Bone marrow (tissue), 2 donors: ENCODE measurements around the gene HSH2D.

Source experiments
- DNase-seq, 2 donors: peaks; one replicate each; lab custom pipeline; 2025; lab: John Stamatoyannopoulos, UW

Gene HSH2D

DNA sequence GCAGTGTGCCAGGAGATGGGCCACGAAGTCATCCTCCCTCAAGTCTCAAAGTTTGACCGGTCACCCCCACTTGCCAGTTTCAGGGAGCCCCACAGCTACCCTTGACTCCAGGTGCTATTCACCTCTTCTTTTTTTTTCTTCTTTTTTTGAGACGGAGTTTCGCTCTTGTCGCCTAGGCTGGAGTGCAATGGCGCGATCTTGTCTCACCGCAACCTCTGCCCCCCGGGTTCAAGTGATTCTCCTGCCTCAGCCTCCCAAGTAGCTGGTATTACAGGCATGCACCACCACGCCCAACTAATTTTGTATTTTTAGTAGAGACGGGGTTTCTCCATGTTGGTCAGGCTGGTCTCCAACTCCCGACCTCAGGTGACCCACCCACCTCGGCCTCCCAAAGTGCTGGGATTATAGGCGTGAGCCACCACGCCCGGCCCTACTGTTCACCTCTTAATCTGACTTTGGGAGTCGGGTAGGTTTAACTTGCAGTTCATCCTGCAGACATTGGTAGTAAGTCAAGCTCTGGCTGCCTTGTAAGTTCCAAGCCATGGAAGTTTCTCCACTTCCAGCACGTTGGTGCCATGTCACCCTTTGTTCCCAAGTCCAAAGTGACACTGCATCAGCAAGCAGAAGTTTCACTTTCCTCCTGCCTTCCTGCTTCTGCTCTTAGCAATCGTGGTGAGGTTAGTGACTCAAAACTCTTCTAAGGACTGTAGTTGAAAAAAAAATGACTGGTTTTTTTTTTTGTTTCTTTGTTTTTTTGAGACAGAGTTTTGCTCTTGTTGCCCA, 24.2 kb upstream of the HSH2D start:
- DNase-seq = peak in 1 of 2 donors; percentile 65

DNA sequence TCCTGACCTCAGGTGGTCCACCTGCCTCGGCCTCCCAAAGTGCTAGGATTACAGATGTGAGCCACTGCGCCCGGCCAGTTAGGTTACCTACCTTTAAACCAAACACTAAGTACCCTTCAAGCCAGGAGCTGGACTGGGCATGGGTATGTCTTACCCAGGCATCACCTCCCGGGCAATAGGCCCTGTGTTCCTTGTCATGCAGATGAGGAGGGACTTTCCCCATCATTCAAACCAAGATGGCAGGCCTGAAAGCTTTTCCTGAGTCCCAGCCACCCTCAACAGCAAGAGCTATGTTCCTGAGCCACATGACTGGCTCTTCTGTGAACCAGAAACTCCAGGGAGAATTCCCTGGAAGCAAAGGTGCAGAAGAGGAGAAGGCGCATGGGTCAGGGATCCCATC, 22.3 kb upstream of the HSH2D start:
- no peak for DNase-seq

DNA sequence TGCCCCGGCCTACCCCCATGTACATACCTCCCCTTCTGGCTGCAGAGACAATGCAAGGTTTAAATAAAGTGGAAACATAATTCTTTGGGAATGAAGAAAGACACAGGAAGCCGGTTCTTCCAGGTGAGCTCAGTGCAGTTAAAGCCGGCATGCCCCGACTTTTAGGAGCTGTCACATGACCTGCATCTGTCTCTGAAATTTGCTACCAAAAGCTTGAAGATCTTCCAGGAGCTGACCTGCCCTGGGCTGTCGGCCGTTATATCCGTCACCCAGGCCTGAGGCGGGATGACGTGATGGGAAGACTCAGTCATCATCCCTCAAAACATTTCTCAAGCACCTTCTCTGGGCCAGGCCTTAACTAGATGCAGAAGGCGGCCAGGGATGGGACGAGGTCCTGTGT, 21.5 kb upstream of the HSH2D start:
- no peak for DNase-seq

DNA sequence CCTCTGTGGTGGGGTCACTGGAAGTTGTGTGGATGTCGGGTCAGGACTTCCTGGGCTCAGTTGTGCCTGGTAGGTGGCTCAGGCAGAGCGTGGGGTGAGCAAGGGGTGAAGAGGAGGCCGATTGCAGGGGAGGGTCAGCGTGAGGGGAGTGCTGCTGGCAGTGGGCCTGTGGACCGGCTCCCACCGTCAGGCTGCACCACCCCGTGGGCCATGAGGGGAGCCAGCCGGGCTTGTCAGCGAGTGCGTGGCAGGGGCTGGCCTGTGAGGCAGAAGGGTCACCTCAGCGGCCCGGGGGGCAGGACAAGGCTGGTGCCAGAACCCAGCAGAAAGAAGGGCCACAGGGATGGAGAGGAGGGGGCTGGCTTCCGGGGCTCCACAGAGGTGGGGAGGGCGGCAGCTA, 18.5 kb upstream of the HSH2D start:
- no peak for DNase-seq

DNA sequence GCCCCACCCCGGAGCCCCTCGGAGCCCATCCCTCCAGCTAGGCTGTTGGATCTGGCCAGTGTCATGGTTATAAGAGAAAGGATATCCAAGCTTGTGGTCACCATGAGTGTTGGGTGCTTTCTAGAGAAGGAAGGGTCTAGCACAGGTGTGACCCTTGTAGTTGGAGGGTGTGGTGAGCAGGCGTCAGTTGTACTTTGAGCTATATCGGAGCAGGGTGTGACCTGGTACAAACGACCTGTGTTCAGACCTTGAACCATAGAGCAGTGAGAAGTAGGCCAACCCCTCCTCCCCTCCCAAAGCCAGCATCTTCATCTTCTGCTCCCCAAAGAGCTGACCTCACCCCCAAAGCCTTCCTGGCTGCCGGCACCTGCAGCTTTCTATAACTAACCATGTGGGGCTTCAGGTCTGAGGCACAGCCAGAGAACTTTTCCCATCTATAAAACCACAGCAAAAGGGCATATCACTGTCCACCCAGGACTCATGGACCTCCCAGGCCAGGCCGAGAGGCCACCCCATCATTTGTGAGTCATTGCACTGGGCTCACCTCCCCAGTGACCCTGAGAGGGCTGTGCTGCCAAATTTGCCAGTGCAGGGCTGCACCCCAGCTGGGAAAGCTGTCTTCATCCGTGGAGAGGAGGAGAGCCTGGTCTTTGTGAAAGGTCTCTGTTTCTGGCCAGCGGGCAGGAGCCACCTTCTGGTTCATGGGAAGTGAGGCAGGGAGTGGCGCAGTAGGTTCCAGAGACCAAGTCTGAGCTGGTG, 17.6 kb upstream of the HSH2D start:
- no peak for DNase-seq

DNA sequence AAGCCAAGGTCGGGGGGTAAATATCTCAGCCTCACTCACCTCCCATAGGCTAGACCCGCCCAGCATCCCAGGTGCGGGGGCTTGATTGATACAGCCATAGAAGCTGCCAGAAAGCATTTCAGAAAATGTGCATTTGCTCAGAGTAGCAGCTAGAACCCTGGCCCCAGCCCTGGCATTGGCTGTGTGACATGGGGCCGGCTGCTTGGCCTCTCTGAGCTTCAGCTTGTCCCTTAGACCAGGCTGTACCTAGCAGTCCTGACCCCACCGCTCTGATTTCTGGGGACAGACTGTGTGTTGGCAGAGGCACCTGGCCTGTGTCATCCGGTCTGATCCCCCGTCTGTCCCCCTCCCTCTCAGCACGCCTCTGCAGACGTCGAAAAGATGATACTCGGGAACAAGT, 16.4 kb upstream of the HSH2D start:
- no peak for DNase-seq

DNA sequence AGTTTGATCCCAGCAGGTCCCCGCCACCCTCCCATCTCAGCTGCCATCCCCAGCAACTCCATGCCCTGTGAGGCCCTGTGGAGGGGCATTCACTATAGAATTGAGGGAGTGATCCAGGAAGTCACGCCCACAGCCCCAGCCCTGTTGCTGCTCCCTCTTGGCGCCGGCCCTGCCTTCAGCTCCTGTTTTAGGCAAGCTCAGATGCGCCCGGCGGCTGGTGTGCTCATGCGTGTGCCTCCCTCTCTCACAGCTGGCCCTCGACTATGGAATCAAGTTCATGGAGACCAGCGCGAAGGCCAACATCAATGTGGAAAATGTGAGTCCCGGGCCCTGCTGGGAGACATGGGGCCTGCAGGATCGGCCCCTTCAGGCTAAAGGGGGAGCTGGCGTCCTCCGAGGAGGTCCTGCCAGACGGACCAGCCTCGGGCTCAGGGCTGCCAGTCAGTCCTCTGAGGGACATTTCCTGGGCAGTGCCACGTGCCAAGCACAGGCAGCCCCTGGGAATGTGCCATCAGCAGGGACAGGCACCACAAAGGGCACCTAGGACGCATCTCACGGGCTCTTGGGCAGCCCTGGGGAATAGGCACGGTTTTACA, 15.6 kb upstream of the HSH2D start:
- no peak for DNase-seq

DNA sequence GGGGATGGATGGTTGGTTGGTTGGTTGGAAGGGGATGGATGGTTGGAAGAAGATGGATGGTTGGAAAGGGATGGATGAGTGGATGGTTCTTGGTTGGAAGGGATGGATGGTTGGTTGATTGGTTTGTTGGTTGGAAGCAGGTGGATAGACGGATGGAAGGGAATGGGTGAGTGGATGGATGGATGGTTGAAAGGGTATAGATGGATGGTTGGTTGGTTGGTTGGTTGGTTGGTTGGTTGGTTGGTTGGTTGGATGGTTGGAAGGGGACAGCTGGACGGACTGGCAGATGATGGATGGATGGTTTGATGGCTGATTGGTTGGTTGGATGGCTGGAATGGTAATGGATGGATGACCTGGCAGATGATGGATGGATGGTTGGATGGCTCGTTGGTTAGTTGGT, 11.8 kb upstream of the HSH2D start:
- no peak for DNase-seq

DNA sequence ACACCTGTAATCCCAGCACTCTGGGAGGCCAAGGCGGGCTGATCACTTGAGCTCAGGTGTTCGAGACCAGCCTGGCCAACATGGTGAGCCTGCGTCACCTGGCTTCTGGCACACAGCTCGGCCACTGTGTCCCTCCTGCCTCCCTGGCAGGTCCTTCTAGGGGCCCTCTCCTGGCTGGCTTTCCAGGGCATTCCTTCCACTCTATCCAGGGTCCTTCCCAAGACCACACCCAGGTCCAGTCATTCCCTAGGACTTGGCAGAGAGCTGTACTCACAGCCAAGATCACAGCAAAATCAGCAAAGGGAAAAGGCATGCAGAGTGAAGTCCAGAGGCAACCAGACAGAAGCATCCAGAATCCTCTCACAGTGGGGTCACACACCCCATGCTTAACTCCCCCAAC, 9.7 kb upstream of the HSH2D start:
- DNase-seq = no peak

DNA sequence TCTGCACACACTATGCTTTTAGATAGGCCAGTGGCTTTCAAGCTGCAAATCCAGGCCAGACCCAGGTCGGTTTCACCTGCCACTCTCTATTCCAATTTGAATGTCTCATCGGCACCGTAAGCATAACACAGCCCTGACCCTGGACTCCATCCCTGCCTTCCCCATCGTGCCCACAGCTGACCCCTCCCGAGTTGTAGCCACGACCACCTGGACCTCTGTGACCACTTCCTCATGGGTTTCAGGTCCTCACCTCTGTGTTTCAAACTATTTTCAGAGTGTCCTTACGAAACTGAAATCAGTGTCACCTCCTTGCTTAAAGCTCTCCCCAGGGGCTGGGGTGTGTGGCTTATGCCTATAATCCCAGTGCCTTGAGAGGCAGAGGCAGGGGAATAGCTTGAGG, 9.0 kb upstream of the HSH2D start:
- no peak for DNase-seq

DNA sequence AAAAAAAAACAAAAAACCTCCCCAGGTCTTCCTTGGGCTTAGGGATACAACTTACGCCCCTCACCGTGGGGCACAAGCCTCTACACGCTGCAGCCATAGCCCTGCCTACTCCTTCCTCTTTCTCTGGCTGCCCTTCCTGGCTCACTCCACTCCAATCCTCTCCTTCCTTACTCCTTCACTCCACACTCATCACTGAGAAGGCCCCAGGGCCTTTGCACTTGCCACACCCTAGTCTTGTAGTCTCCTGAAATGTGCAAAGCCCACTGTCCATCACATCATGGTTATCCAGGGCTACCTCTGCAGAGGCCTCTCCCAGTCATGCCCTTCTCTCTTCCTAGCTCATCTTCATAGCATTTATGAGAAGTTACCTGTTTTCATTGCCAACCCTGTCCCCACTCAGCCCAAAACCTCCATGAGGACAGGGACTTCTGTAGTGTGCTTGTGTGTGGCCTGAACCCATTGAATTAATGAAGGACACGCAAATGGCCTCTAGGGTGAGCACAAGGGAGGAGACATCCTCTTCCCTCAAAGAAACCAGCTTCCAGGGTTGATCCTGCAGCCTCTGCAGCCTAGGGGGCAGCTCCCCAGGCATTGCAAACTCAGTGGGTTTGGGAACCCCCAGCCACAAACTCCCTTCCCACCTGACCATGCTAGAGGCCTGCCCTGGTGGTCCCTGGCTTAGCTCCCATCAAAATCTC, 7.9 kb upstream of the HSH2D start:
- no peak for DNase-seq

DNA sequence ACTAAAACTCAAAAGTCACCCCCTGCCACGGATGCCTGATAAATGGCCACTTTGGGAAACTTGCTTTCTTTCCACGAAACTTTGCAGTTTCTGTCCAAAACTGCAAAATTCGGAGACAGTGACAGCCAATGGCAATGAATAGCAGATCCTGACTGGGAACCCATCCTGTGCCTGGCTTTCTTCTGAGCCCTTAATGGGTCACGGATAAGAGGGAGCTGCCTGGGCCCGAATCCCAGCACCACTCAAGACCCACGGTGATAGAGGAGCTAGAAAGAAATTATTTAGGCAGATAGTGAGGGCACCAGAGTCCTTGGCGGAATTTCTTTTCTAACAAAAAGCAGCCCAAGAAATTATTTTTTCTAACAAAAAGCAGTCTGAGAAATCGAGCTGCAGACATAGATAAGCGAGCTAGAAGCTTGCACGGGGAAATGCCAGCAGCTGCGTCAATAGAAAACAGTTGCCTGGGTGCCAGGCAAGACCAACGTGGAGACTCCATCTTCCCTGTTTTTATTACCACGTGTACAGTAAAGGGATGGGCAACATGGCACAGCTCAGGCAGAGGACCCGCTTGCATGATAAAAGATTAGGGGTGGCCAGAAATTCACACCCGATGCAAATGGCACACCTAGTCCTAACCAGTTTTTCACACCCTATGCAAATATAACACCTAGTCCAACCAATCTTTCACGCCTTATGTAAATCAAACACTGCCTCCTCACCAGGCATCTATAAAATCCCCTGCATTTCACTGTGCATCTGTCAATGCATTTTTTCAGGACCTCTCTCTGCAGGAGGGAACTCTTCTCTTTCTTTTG, 7.1 kb upstream of the HSH2D start:
- DNase-seq = no peak

DNA sequence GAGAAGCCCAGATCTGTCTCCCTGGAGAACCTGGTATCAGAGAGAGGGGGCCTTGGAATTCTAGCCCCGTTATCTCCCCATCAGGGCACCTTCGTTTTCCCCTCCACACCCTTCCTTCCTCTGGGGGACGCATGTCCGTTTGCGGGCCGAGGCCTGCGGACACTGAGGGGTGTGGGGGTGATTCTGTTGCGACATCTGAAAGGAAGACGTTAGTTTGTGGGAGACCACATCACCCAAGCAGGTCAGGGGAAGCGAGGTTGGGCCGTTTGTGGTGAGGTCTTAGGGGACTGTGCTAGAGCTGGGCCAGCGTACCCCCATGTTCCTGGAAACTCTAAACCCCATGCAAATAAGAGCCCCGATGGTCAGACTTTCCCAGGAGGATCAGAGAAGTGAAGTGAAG, 3.7 kb upstream of the HSH2D start:
- peak in 1 of 2 donors; percentile 49 for DNase-seq

DNA sequence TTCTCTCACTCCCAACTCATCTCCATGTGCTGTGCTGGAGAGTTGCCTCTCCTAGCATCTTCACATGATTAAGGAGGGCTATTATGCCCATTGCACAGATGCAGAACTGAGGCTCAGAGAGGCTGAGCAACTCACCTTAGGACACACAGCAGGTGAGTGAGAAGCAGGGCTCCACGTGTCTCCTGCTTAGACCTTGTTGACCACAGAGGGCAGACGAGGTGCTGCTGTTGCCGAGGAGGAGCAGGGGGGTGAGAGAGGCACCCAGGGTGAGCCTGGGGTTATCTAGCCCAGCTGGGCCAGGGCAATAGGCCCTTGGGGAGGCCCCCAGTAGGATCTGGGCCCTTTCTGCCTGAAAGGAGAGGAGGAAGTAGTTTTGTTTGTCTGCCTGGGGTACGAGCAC, 2.4 kb upstream of the HSH2D start:
- no peak for DNase-seq

DNA sequence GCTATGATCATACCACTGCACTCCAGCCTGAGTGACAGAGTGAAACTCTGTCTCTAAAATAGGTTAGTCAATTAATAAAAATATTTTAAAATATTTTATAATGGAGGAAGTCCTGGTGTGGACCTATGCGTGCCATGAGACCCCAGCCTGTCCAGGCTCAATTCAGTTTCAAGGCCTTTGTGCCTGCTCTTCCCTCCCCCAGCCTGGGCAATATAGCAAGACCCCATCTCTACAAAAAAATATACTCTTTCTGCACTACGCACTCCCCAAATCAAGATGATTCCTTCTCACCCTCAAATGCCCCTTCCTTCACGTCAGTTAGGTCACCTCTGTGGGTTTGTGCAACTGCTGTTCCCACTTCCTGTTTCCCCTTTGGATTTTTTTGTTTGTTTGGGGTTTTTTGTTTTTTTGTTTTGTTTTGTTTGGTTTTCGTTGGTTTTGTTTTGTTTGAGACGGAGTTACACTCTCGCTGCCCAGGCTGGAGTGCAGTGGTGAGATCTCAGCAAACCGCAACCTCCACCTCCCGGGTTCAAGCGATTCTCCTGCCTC, 1.4 kb upstream of the HSH2D start:
- no peak for DNase-seq

DNA sequence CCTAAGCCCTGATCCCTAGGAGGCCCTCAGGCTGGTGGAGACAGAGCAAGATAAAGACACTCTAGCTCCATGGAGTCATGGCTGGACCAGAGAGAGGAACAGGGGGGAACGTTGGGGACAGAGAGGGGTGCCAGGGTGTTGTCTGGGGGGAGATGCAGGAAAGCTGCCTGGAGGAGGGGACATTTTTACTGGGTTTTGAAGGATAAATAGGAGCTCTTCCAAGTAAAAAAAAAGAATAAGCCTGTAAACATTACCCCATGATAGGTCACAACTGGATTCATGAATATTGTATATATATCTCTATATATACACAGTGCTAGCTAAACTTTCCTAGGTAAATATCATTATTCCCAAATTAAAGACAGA, 714 bp downstream of the HSH2D start:
- no peak for DNase-seq

DNA sequence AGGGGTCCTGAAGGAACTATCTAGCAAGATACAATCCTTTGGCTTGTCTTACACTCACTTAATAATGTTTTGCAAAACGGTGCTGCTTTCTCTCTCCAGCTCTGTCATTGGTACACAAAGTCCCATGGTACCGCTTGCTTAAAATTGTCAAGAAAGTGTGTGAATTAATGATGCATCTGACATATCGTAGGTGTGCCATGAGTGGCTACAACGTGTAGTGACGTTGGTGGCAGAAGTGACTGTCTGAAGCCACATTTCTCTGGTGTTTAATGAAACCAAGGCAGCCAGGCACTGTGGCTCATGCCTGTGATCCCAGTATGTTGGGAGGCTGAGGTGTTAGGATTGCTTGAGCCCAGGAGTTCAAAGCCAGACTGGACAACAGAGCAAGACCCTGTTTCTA, 2.6 kb downstream of the HSH2D start:
- no peak for DNase-seq

DNA sequence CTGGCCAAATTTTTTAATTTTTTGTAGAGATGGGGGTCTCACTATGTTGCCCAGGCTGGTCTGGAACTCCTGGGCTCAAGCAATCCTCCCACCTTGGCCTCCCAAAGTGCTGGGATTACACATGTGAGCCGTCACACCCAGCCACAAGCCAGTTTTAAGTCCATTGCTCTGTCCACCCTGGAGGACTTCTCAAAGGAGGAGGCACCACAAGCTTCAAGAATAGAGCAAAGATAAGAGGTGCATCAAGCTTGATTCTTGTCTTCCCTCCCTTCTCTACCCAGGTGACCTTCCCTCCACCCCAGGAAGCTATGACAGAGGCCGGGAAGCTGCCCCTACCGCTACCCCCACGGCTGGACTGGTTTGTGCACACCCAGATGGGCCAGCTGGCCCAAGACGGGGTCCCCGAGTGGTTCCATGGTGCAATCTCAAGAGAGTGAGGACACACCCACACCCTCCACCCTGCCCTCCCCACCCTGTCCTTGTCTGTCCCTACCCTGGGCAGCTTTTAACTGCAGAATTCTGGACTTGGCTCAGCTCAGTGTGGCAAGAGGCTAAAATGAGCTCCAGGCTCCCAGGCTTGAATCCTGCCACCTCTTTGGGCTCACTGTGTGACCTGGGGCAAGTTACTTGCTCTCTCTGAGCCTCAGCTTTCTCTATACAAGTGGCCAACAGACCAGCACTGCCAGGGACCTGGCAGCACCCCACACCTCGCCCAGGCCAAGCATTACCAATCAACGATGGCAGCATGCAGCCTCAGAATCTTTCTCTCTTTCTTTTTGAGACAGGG, 5.2 kb downstream of the HSH2D start:
- no peak for DNase-seq

DNA sequence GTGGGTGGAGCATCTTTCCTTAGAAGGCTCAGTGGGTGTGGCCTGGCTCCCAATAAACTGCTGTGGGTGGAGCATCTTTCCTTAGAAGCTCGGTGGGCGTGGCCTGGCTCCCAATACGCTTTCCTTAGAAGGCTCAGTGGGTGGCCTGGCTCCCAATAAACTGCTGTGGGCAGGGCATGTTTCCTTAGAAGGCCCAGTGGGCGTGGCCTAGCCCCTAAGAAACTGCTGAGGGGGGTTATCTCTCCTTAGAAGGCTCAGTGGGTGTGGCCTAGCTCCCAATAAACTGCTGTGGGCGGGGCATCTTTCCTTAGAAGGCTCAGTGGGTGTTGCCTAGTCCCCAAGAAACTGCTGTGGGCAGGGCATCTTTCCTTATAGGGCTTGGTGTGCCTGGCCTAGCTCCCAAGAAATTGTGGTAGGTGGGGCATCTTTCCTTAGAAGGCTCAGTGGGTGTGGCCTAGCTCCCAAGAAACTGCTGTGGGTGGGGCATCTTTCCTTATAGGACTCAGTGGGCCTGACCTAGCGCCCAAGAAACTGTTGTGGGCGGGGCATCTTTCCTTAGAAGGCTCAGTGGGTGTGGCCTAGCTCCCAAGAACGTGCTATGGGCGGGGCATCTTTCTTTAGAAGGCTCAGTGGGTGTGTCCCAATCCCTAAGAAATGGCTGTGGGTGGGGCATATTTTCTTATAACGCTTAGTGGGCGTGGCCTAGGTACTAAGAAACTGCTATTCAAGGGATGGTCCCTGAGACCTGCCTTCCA, 10.3 kb downstream of the HSH2D start:
- no peak for DNase-seq

DNA sequence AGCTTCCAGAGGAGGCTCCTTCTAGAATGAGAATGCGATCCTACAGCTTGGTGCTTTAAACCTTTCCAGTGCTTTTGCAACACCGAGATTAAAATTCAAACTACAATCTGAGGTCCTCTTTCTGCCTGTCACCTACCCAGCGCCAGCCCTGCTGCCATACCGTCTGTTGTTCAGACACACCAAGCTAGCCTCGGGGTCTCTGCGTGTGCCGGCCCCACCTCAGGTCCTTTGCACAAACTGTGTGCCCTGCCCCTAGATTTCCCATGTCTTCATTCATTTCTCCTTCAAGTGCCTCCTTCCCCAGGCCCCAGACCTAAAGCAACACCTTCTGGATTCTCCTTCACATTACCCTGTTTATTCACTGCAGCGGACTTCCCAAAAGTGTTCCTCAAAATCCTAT, 11.1 kb downstream of the HSH2D start:
- no peak for DNase-seq
